Stimulated activated CD8-positive, alpha-beta memory T cell treated with anti-CD3 and anti-CD28 coated beads, Interleukin-4, amount 100 ng/mL, for 24 hours (primary cell): ENCODE data around the gene ENTPD3.

ENCODE experiments used
- DNase-seq: peaks from one replicate; pipeline ENCODE4 v3.0.0-alpha.2; 2020; ENCODE audit warnings: low read depth

ENTPD3 gene, protein sequence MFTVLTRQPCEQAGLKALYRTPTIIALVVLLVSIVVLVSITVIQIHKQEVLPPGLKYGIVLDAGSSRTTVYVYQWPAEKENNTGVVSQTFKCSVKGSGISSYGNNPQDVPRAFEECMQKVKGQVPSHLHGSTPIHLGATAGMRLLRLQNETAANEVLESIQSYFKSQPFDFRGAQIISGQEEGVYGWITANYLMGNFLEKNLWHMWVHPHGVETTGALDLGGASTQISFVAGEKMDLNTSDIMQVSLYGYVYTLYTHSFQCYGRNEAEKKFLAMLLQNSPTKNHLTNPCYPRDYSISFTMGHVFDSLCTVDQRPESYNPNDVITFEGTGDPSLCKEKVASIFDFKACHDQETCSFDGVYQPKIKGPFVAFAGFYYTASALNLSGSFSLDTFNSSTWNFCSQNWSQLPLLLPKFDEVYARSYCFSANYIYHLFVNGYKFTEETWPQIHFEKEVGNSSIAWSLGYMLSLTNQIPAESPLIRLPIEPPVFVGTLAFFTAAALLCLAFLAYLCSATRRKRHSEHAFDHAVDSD

DNA sequence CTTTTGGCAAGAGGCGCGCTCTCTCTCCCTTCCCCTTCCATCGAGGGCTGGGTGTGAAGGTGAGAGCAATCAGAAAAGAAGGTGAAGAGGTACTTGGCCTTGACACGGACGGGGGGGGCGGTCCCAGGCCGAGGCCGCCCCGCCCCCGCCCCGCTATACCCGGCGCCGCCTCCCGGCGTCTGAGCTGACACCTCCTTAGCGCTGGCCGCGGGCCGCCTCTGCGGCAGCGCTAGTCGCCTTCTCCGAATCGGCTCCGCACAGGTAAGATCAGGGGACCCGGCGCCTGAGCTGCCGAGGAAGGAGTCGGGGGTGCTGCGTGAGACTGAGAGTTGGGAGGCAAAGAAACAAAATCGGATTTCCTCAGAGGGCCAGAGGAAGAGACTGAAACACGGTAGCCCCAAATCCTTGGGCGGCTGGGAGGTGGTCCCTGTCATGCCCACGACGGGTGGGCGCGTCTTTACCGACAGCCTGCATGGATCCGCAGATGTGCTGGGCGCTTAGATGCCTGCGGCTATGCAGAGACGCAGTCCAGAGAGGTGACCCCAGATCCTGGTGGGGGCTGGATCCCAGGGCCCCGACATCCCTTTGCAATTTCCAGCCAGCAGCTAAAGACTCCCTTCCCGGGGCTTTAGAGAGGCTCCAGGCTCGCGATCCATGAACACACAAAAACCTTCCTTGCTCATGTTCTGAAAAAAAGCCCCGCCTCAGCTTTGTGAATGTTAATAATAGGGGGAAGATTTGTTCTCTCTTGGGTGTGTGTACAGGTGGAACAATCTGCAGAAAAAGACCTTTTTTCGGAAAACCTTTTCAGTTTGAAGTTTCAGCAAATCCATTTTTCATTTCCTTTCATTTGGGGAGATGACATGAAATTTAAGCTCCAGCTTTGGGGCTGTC, at the start of gene ENTPD3:
Gene ENTPD3, plus strand, starts transcription at position 184 of the 894 bp plus-strand sequence. CDS start 874 bp downstream, outside the sequence.
- DNase-seq = peak; percentile 19

DNA sequence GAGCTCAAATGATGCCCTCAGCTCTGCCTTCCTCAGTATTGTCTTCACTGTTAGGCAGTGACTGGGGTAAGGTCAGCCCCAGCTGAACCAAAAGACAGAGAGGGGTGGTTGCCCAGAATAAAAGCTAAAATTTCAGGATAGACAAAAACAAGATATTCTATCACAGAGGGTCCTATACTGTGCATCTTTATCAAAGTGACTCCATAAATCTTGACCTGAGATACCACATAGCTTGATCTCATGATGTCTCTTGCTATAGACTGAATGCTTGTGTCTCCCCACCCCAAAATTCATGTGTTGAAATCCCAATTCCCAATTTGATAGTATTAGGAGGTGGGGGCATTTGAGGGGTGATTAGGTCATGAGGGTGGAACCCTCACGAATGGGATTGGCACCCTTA, 47.1 kb upstream of the ENTPD3 start:
- no peak for DNase-seq

DNA sequence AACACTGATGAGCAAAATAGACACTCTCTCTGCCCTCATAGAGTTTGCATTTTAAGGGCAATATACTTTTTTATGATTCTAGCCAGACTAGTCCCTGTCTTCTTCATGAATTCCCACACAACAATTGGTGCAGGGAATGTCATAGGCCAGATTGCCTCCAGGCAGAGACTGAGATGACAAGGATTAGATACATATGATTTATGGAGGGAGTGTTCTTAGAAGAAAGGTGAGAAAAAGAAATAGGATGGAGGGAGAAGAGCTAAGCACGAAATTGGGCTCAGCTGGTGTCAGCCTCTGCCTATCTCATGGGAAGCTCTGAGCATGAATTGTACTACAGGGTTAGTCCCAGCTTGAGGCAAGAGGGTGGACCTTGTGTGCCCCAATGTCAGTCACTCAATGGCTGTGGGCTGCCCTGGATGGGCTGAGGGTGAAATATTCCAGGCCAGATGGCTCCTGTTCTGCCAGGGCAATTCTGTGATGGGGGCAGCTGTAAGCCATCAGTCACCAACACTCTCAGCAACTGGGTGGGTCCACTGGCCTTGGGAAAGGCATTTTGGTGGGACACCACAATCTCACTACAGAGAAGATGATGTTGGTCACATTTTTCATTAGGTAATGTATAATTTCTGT, 46.3 kb upstream of the ENTPD3 start:
- DNase-seq = no peak

DNA sequence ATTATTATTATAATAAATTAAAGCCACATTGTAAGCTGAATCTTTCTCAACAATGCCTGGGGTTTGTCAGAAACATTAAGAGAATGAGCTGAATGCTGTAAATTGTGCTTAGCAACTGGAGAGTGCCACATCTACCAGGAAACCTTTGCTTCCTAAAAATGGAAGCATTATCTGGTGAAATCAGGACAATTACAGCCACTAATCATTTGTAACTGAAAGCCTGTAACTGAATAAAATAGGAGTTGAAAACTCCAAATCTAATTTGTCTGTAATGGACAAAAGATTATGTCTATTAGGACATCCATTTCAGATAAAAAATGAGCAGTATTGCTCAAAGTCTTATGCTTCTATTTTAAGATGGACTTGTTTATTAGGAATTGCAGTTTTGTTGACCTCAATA, 45.3 kb upstream of the ENTPD3 start:
- no peak for DNase-seq

DNA sequence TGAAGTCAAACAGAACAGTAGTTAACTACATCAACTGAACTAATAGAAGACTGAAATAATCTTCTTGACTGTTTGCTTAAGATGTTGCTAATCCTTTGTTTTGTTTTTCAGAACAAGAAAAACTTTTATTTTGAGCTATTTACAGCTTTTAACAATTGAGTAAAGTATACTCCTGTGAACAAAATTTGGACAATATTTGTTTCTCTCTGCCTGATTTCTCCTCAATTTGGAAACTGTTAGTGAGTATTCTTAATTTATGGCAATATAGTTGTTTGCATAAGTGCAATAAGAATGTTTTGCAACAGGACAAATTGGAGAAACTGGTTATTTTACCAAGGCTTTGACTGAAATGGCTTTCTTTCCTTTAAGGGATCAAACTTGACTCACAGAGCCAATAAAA, 36.5 kb upstream of the ENTPD3 start:
- DNase-seq = no peak

DNA sequence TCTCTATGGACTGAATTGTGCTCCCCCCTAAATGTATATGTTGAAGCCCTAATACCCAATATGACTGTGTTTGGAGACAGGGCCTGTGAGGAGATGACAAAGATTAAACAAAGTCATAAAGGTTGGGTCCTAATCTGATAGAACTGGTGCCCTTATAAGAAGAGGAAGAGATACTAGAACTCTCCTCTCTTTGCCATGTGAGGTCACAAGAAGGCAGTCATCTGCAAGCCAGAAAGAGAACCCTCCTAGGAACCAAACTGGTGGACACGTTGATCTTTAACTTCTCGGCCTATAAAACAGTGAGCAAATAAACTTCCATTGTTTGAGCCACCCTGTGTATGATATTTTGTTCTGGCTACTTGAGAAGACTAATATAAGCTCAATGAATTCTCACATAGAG, 31.6 kb upstream of the ENTPD3 start:
- no peak for DNase-seq

DNA sequence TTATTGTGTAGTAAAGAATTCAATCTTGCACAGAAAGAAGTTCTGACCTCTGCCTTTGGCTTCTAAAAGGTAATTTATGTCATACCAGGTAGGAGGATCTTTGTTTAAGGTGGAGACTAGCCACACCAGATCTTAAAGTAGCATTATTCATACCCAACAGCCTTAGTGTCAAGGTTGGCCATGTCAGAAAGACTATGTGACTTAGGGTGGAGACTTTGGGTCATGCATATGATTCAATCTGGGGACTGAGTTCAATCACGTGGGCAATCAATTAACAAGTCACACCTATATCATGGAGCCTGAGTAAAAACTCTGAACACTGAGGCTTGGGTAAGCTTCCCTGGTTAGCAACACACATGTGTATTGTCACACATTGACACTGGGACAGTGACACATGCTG, 28.5 kb upstream of the ENTPD3 start:
- no peak for DNase-seq

DNA sequence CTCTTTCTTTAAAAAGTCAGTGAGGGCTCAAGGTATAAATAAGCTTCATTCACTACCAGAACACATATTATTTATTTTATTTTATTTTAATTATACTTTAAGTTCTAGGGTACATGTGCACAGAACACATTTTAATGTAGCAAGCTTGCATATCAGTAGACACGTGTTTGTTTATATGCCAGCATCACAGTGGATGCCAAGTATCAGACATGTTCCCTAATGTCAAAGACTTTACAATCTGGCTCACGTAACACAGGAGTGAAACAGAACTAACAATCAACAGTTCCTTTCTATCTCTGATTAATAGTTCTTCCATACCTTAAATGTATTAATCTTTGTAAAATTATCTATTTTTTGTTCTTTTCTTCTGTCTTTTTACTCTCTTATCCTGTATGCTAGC, 23.3 kb upstream of the ENTPD3 start:
- no peak for DNase-seq

DNA sequence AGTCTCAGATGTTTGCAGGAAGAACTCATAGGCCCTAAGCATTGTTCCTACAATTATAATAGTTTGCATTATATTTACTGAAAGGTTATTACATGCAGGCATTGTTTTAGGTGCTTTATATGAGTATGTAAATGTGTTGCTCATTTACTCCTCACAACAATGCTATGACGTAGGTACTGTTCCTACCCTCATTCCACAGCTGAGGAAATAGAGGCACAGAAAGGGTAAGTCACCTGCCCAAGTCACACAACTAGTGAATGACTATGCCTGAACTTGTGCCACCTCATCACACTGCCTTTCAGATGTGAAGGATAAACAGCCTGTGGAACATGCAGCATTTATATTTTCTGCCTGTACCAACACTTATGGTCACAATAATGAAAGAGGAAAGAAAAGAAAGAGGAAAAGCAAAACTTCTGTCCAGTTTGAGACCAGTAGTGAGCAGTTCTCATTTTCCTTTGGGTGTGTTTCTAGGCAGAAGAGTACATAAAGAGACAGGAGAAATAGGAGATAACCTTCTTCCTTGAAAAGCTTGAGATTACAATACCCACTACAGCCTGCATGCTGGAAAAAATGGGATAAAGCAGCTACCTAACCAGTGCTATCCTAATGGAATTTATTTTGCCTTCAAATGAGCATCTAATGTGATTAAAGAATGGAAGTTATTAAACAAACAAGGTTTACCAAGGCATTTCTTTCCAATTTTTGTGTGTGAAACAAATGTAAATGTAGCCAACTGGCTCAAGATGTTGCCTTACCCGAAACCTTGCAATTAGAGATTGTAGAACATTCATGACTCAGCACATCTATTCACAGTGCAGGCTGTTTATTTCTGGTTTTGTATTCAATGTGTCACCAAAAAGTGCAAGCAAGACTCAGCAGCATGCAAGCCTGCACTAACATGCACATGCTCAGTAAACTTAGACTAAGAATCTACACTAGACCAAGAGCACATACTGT, 20.5 kb upstream of the ENTPD3 start:
- DNase-seq = no peak

DNA sequence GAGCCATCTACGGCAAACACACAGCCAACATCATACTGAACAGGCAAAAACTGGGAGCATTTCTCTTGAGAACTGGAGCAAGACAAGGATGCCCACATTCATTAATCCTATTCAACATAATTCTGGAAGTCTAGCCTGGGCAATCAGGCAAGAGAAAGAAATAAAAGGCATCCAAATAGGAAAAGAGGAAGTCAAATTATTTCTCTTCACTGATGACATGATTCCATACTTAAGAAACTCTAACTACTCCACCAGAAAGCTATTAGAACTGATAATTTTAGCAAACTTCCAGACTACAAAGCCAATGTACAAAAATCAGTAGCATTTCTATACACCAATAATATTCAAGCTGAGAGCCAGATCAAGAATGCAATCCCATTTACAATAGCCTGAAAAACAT, 17.3 kb upstream of the ENTPD3 start:
- no peak for DNase-seq

DNA sequence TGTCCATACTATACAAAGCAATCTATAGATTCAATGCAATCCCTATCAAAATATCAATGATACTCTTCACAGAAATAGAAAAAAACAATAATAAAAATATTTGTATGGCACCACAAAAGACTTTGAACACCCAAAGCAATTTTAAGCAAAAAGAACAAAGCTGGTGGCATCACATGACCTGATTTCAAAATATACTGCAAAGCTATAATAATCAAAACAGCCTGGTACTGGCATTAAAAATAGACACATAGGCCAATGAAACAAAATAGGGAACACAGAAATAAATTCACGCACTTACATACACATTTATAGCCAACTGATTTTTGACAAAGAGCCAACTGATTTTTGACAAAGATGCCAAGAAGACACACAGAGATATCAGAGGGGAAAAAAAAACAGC, 9.2 kb upstream of the ENTPD3 start:
- DNase-seq = no peak

DNA sequence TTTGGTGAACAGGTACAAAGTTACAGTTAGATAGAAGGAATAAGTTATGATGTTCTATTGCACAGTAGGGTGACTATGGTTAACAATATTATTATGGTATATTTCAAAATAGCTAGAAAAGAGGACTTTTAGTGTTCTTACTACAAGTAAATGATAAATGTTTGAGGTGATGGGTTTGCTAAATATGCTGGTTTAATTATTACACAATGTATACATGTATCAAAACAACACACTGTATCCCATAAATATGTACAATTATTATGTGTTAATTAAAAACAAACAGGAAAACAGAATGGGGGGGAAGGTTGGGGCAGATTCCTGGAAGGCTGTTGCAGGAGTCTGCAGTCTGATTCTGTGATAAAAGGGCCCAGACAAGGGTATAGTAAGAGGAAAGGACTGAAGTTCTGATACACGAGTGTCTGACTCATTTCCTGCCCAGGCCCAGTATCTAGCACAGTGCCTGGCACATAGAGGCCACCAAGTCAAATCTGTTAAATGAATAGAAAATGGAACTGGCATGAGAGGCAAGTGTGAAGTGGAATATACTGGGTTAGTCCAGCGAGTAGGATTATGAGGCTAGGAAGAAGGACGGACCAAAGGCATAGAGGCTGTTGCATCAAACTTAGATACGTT, 7.2 kb upstream of the ENTPD3 start:
- DNase-seq = no peak

DNA sequence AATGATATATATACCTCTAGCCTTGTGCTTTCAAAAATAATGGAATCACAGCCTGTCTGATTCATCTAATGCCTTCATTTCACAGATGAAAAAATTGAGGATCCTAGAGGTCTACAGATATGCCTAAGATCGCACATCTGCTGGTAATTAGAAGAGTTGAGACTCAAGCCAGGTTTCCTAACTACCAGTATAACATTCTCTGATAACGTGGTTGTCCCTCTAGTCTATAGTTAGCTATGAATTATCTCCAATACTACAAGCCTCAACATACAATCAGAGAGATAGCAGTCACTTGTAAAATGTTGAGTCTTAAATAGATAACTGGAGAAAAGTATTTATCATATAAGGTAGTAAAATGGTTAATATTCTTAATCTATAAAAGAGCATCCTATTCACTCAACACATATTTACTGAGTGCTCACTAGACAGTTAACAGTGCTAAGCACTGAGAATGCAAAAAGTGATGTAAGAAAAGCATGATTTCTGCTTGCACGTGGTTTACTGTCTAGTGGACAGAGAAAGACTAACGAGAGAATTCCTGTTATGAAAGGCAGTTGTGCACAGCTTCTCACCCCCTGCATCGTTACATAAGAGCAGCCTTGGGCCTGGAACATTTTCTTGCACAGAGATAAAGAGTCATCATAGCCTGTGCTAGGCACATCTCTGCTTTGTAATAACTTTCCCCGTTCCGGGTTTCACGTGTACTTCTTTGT, 4.9 kb upstream of the ENTPD3 start:
- DNase-seq = no peak

DNA sequence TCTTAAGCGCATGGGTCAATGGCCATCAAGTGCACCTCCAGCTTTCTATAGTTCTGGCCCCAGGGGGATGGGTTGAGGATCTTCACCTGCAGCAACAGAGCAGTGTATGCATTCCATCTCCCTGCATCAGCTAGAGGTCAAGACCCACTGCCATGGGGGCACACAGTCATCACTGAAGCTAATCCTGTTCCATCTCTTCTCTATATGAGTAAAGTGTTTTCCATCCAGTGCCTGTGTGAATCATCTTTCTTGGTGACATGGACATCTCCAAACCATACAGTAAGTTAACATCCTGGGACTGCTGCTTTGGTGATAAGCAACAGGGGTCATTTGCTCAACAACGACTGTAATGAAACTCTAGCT, 4.4 kb upstream of the ENTPD3 start:
- no peak for DNase-seq

DNA sequence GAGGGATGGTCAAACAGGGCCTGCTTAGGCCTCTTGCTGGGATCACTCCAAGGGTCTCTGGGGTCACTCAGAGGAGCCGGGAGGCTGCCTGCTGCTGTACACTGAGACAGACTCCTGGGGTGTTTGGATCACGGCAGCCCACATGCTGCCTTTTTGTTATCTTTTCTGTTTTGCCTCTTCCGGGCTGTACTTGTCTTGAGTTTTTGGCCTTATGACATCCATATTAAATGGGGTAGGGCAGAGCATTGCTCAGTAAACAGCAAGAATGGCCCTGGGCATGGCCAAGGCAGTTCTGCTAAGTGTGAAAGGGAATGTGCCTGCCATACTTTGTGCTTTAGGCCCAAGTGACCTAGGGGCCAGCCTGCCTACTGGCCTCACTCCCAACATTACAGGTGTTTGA, 771 bp upstream of the ENTPD3 start:
- DNase-seq = no peak

DNA sequence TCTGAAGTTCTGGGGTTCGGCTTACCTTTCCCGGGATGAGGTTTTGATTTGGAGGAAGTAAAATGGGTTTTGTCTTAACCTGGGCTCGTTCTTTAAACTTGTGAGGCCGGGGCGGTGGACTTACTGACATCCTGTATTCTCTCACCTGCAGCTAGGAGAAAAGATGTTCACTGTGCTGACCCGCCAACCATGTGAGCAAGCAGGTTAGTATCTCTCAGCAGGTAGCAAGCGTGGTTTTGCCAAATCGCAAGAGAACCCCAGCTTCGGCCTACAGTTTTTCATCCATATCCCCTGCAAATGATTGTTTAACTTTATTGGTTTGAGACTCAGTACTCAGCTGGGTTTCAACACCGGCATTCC, 891 bp downstream of the ENTPD3 start:
- no peak for DNase-seq

DNA sequence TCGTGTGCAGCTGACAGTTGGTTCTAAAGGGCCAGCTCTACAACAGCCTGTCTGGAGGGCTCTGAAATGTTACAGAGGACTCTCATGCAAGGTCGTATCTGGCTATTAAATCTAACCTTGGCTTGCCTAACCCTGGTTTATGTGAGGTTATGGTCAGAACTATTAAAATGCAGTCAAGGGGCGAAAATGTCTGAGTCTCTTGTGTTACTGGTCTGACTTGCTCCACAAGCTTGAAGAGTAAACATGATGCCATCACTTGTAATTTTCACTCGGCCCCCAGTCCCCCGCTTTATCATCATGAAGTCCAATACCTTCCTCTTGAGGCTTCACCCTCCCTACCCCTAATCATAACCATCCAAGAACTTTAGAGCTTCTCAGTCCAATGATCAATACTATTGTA, 9.4 kb downstream of the ENTPD3 start:
- DNase-seq = no peak

DNA sequence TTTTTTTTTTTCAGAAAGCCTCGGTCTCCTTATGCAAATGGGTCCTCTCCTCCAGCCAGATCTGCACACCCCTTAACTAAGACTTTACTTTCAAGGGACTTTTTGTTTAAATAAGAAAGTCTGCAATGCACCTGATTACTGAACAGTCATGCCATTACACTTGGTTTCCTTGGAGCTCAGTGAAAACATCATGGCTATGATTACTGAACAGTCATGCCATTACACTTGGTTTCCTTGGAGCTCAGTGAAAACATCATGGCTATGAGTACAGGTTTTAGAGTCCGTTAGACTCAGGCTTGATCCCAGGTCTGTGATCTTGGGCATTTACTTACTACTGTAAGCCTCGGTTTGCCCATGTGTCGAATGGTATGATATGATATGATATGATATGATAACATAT, 10.1 kb downstream of the ENTPD3 start:
- DNase-seq = no peak

DNA sequence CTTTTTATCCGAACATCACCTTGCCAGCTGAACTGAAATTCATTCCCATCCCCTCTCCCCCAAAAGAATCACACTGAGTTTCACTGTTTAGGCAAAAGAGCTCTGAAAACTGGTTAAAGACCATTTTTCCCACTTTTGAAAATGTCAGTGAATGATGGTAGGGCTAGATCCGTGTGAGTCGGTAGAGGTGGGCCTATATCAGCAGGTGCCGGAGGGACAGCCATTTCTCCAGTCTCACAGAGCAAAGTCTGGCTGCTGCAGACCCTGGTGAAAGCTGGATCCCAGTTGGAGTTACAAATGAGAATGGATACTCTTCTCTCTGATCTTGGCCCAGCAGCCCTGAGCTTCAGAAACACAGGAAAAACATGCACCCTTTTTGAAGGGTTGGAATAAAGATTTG, 10.9 kb downstream of the ENTPD3 start:
- DNase-seq = no peak

DNA sequence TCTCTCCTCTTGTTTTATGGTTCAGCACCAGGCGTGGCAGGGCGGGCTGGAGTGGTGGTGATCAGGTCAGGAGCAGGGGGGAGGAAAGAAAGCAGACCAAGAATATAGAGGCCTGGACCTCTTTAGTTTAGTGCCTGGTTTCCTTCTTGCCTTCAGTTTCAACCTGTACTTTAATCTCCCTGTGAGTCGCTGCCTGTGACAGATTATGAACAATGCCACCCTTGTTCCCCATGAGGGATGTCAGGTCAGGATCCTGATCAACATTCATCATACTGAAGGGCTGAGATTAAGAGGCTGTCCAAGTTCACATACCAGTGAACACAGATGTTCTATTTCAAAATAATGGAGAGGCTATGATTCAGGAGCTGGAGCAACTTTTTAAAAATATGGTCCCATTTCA, 11.4 kb downstream of the ENTPD3 start:
- DNase-seq = no peak
